ENCODE measurements around the gene SOCS3.

- TF ChIP-seq, protein P1, sequence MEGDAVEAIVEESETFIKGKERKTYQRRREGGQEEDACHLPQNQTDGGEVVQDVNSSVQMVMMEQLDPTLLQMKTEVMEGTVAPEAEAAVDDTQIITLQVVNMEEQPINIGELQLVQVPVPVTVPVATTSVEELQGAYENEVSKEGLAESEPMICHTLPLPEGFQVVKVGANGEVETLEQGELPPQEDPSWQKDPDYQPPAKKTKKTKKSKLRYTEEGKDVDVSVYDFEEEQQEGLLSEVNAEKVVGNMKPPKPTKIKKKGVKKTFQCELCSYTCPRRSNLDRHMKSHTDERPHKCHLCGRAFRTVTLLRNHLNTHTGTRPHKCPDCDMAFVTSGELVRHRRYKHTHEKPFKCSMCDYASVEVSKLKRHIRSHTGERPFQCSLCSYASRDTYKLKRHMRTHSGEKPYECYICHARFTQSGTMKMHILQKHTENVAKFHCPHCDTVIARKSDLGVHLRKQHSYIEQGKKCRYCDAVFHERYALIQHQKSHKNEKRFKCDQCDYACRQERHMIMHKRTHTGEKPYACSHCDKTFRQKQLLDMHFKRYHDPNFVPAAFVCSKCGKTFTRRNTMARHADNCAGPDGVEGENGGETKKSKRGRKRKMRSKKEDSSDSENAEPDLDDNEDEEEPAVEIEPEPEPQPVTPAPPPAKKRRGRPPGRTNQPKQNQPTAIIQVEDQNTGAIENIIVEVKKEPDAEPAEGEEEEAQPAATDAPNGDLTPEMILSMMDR (IDR thresholded peaks at IDR 0.05; ENCODE audit: low read length) = no peak
- no peak for TF ChIP-seq EZH2 (IDR thresholded peaks at IDR 0.05; ENCODE audit: borderline replicate concordance, low read length)
Observed at GRCh38 chr17:78393575-78393974, 33.7 kb upstream of the SOCS3 start.
